Keratinocyte (primary cell): ENCODE data around the gene KLF5.

Experiments used
- CTCF ChIP-seq, 3 experiments: IDR thresholded peaks in 1 of 3; conservative IDR thresholded peaks in 1 of 3; optimal IDR thresholded peaks in 1 of 3; 2 replicates in 2 of 3; 3 replicates in 1 of 3; pipeline versions ENCODE3 to v1.5.1; 2011; ENCODE audit warnings: low read length in 3 of 3, mild to moderate bottlenecking in 3 of 3, moderate library complexity in 2 of 3, control low read depth in 1 of 3, inconsistent platforms in 1 of 3; ENCODE audit not compliant: insufficient read depth in 2 of 3; ENCODE audit errors: extremely low read depth in 1 of 3
- EZH2 ChIP-seq: IDR thresholded peaks from one replicate; pipeline ENCODE4 v1.6.1; 2012; ENCODE audit warnings: inconsistent platforms, mild to moderate bottlenecking, low read length, moderate library complexity

- TF ChIP-seq CTCF (optimal IDR thresholded peaks at IDR 0.05 in 1 of 3, IDR thresholded peaks at IDR 0.05 in 1 of 3, conservative IDR thresholded peaks at IDR 0.05 in 1 of 3; ENCODE audit: extremely low read depth in 1 of 3, insufficient read depth in 2 of 3, low read length in 3 of 3) = no peak
- no peak for TF ChIP-seq EZH2
Observed at GRCh38 chr13:73062468-73062867, 3.7 kb downstream of the KLF5 start.
